OCI-LY3 (cell line): ENCODE data around the gene ACACB.

ENCODE experiments used
- H2AFZ ChIP-seq: fragments of 200-600, 300-600 bp; shearing (Covaris generic); 2 replicates; pipeline ENCODE4 v1.6.0; 2014; ENCODE audit warnings: antibody characterized with exemption, low read depth, low read length
- H3K27ac ChIP-seq: fragments of 200-600, 300-600 bp; sonication (generic); 2 replicates; pipeline ENCODE4 v1.5.1; 2014; ENCODE audit warnings: mild to moderate bottlenecking, low read length, moderate library complexity, mixed read lengths
- H3K27me3 ChIP-seq: fragments of 200-600, 300-600 bp; sonication (generic); 2 replicates; pipeline ENCODE4 v1.6.1; 2014; ENCODE audit warnings: low read depth, low read length, mixed read lengths
- H3K36me3 ChIP-seq: fragments of 200-600, 300-600 bp; sonication (generic); replicated peaks from 2 replicates; pipeline ENCODE3; 2014; ENCODE audit warnings: low read depth, low read length, mixed read lengths
- H3K4me1 ChIP-seq: fragments of 300-600, 200-600 bp; sonication (generic); 2 replicates; pipeline ENCODE4 v1.6.1; 2014; ENCODE audit warnings: low read length, mixed read lengths
- H3K4me2 ChIP-seq: fragments of 200-600, 300-600 bp; sonication (generic); 2 replicates; pipeline ENCODE4 v1.6.1; 2014; ENCODE audit warnings: low read length, mixed read lengths
- H3K4me3 ChIP-seq: fragments of 300-600, 200-600 bp; sonication (generic); 2 replicates; pipeline ENCODE4 v1.5.1; 2014; ENCODE audit warnings: antibody characterized with exemption, mild to moderate bottlenecking, low read length, moderate library complexity
- H3K79me2 ChIP-seq: fragments of 300-600, 200-600 bp; shearing (Covaris generic); 2 replicates; pipeline ENCODE4 v1.6.1; 2014; ENCODE audit warnings: mild to moderate bottlenecking, low read length, mixed read lengths
- H3K9ac ChIP-seq: fragments of 300-600, 200-600 bp; shearing (Covaris generic); 2 replicates; pipeline ENCODE4 v1.6.0; 2014; ENCODE audit warnings: mild to moderate bottlenecking, low read length, moderate library complexity
- H3K9me3 ChIP-seq: fragments of 200-600, 300-600 bp; shearing (Covaris generic); 2 replicates; pipeline ENCODE4 v1.6.1; 2014; ENCODE audit warnings: low read length, mixed read lengths; ENCODE audit not compliant: insufficient read depth
- H4K20me1 ChIP-seq: fragments of 200-600, 300-600 bp; sonication (generic); 2 replicates; pipeline ENCODE4 v1.6.1; 2016; ENCODE audit warnings: low read length, mixed read lengths; ENCODE audit not compliant: insufficient read depth
- CTCF ChIP-seq: fragments of 200-600, 300-600 bp; sonication (generic); IDR thresholded peaks from 2 replicates; pipeline ENCODE4 v1.5.1; 2014; ENCODE audit warnings: antibody characterized with exemption, low read length, low read depth
- EZH2phosphoT487 ChIP-seq: fragments of 200-600 bp; shearing (Covaris generic); IDR thresholded peaks from 2 replicates; pipeline ENCODE4 v1.6.1; 2018; ENCODE audit warnings: antibody characterized with exemption, mixed run types, low read depth

Gene ACACB

DNA sequence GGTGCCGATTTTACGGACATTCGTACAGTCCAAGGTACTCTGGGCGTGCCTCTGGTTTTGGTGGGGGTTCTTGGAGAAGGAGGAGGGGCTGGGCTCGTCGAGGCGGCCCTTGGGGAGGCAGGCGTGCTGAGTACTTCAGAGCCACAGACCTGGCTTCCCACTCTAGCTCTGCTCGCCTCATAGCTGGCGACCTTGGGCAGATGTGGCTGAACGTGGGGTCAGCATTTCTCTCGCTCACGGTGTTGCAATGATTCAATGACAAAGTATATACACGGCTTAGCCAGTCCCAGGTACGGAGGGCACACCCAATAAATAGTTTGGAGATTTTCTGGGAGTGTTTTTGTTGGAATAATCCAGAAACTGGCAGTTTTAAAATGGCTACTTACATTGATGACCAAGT lies 117.6 kb downstream of the ACACB start:
- H3K27ac ChIP-seq = no peak overlapping the region
- H3K4me2 ChIP-seq = no peak overlapping the region
- H3K36me3 ChIP-seq = no peaks in the 10 kb centered on the region
- no peaks in the 10 kb centered on the region for H3K4me1 ChIP-seq
- H3K4me3 ChIP-seq = no peak overlapping the region
- H2AFZ ChIP-seq = no peak overlapping the region
- H3K9me3 ChIP-seq = no peaks in the 10 kb centered on the region
- H3K27me3 ChIP-seq = no peaks in the 10 kb centered on the region
- H4K20me1 ChIP-seq = no peaks in the 10 kb centered on the region
- no peak overlapping the region for H3K9ac ChIP-seq
- no peaks in the 10 kb centered on the region for H3K79me2 ChIP-seq
- TF ChIP-seq CTCF = no peak
- TF ChIP-seq EZH2phosphoT487 = no peak

- H3K27me3 ChIP-seq = no peaks in the 10 kb centered on the region
- no peaks in the 10 kb centered on the region for H3K4me1 ChIP-seq
- H3K9ac ChIP-seq = no peak overlapping the region
- no peaks in the 10 kb centered on the region for H3K79me2 ChIP-seq
- H3K27ac ChIP-seq = no peak overlapping the region
- no peak overlapping the region for H3K4me3 ChIP-seq
- no peak overlapping the region for H2AFZ ChIP-seq
- H3K9me3 ChIP-seq = no peaks in the 10 kb centered on the region
- no peaks in the 10 kb centered on the region for H3K36me3 ChIP-seq
- TF ChIP-seq EZH2phosphoT487 (no peak), CTCF (no peak)
- H4K20me1 ChIP-seq = no peaks in the 10 kb centered on the region
- H3K4me2 ChIP-seq = no peak overlapping the region
Observed at GRCh38 chr12:109236257-109236656, 119.9 kb downstream of the ACACB start.

DNA sequence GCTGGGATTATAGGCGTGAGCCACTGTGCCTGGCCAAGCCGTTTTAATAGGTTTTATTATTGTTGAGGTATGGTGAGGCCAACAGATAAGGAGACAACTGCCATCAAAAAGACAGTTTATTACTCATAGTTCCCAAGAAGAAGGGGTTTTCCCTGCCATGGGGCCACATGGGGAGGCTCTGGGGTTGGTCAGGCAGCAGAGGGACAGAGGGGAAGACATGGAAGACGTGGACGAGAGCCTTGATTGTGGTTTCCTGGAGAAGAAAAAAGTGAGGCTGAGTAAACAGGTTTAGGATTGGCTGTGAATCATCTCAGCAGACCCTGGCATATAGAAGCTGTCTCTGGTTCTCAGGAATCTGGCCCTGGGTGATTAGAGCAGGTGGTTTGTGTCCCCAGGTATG lies 122.8 kb downstream of the ACACB start:
- no peak for TF ChIP-seq CTCF
- no peak for TF ChIP-seq EZH2phosphoT487
- no peak overlapping the region for H3K4me3 ChIP-seq
- H3K4me2 ChIP-seq = no peak overlapping the region
- H3K36me3 ChIP-seq = no peaks in the 10 kb centered on the region
- no peaks in the 10 kb centered on the region for H3K9me3 ChIP-seq
- no peak overlapping the region for H2AFZ ChIP-seq
- H3K79me2 ChIP-seq = no peaks in the 10 kb centered on the region
- no peaks in the 10 kb centered on the region for H3K4me1 ChIP-seq
- H4K20me1 ChIP-seq = no peaks in the 10 kb centered on the region
- H3K9ac ChIP-seq = no peak overlapping the region
- no peak overlapping the region for H3K27ac ChIP-seq
- no peaks in the 10 kb centered on the region for H3K27me3 ChIP-seq

DNA sequence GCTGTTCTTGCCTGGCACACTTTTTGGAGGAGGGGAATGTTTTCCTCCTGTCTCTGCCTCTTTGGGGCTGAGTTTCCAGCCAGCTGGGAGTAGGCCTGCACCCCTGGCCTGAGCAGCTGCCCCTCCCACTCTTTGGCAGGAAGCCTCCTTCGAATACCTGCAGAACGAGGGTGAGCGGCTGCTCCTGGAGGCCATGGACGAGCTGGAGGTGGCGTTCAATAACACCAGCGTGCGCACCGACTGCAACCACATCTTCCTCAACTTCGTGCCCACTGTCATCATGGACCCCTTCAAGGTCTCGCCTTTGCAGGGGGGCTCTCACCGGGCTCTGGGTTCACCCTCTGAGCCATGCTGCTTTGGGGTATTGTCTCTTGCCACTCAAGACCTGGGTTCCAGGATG lies 123.3 kb downstream of the ACACB start:
- Histone ChIP-seq H3K9me3 (no peaks in the 10 kb centered on the region), H3K36me3 (no peaks in the 10 kb centered on the region)
- TF ChIP-seq CTCF (no peak), EZH2phosphoT487 (no peak)

More for the DNA sequence above, 123.3 kb downstream of the ACACB start:
- Histone ChIP-seq H3K4me2 (no peak overlapping the region), H2AFZ (no peak overlapping the region), H3K4me1 (no peaks in the 10 kb centered on the region), H3K27me3 (no peaks in the 10 kb centered on the region), H4K20me1 (no peaks in the 10 kb centered on the region), H3K4me3 (no peak overlapping the region), H3K79me2 (no peaks in the 10 kb centered on the region), H3K9ac (no peak overlapping the region), H3K27ac (no peak overlapping the region)
